Ovary (tissue), 9 donors: ENCODE results near the gene LYPD3. TPM values are rescaled to one million over a fixed set of nuclear protein-coding genes. Genes with fewer than 3 reads are reported as not detected.

ENCODE experiments used
- DNase-seq, 5 donors: peaks; one replicate each; pipeline ENCODE4 v3.0.0-alpha.2; 2019 to 2020
- H3K27ac ChIP-seq, 2 donors: fragments of 200-600 bp; one replicate each; pipeline versions ENCODE4 v1.5.1 to v1.8.0; 2019 to 2022
- H3K27me3 ChIP-seq: fragments of 200-600 bp; one replicate; pipeline ENCODE4 v1.8.0; 2022
- H3K36me3 ChIP-seq: fragments of 200-600 bp; sonication (generic); one replicate; pipeline ENCODE4 v1.5.1; 2019
- H3K4me1 ChIP-seq: one replicate; pipeline ENCODE4 v1.8.1; 2013; ENCODE audit warnings: mild to moderate bottlenecking, moderate library complexity; ENCODE audit not compliant: insufficient read depth
- H3K4me3 ChIP-seq: fragments of 200-600 bp; sonication (generic); one replicate; pipeline ENCODE4 v1.5.1; 2017
- H3K9me3 ChIP-seq, 2 donors: fragments of 200-600 bp in 1 of 2; sonication (generic) in 1 of 2; one replicate each; pipeline versions ENCODE4 v1.5.1 to v1.8.1; 2013 to 2019; ENCODE audit warnings: mild to moderate bottlenecking in 1 of 2, moderate library complexity in 1 of 2
- EP300 ChIP-seq: sonication (generic); formaldehyde crosslinking; IDR thresholded peaks from one replicate; pipeline ENCODE4 v1.6.1; 2017; ENCODE audit warnings: antibody characterized with exemption
- POLR2A ChIP-seq: fragments of 450-650 bp; IDR thresholded peaks from one replicate; pipeline ENCODE4 v1.6.1; 2017; ENCODE audit warnings: antibody characterized with exemption, mild to moderate bottlenecking, moderate library complexity
- WGBS, 3 donors: extraction: QIAGEN DNeasy Blood & Tissue Kit in 1 of 3; methylation state at CpG; one replicate each; pipeline versions ENCODE4 v1.1.5 to v1.1.7; 2013 to 2017; 5-methylcytosine and 5-hydroxymethylcytosine counted together
- intact Hi-C, 4 donors: fragments of 100-400 bp; cut with DNase I; formaldehyde crosslinking; loops; one replicate each; pipeline versions ENCODE4 v1.11.0 to v1.15.1; 2022 to 2023
- polyA plus RNA-seq, 2 donors: library from polyadenylated mRNA; stranded (reverse); fragments of 200-250 nt in 1 of 2; fragments of 350-450 nt in 1 of 2; fragmentation: Illumina TruSeq in 1 of 2; extraction: RNeasy Lipid Tissue Mini Kit (QIAGEN cat#74804) in 1 of 2; gene quantifications; one replicate each; pipeline ENCODE4 v1.2.3, GENCODE V29; 2013 to 2014
- total RNA-seq, 7 donors: library from RNA; depleted of rRNA in 2 of 7; stranded (reverse); fragments of >200 nt in 2 of 7; fragmentation: NEBNext Ultra II Directional in 3 of 7; extraction: Animal tissue kit (Norgen Biotek cat#: 25700) in 3 of 7; gene quantifications; one replicate each; pipeline versions ENCODE4 v1.1.0 to v1.2.4, GENCODE V29; 2016 to 2023
- TF ChIP-seq, protein P1 (sequence below), 3 donors: fragments of 450-650 bp in 2 of 3; fragments of 200-600 bp in 1 of 3; IDR thresholded peaks; one replicate each; pipeline versions ENCODE4 v1.5.1 to v1.8.0; 2016 to 2022; ENCODE audit warnings: antibody characterized with exemption in 3 of 3, mild to moderate bottlenecking in 1 of 3
- donor health status: DM: no; HTN: no; CAD: no; lungs with moderate emphysema.
- donor health status: DM: no; HTN: no; CAD: no.
- donor health status: Bipolar disorder and iron deficiency.
- donor health status: DM: yes; HTN: yes; CAD: no.
- donor health status: DM: no; HTN: no; CAD: no.
- donor health status: DM: yes; HTN: yes; CAD: no.

LYPD3 gene
- total and polyA plus RNA-seq, 9 donors, result 1.8 to 15.1 (median 4.0) TPM

DNA sequence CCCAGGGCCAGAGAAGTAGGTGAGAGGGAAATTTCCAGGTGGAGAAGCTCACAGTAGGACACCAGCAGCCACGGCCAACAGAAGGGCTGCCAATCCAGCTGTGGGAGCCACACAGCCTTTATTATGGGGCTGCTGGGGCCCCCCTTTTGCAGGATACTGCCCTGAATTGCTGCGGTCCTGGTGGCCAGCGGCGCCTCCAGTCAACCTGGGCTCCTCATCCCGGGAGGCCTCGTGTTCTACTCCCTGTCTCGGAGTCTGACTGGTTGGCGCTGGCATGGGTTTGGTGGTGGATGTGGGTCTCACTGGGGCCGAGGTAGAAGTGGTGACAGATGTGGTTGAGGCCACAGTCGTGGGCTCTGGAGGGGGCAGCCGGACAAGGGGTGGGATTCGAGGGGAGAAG, 4.1 kb downstream of the LYPD3 start:
- DNase-seq, result no peak
- TF ChIP-seq, protein P1, sequence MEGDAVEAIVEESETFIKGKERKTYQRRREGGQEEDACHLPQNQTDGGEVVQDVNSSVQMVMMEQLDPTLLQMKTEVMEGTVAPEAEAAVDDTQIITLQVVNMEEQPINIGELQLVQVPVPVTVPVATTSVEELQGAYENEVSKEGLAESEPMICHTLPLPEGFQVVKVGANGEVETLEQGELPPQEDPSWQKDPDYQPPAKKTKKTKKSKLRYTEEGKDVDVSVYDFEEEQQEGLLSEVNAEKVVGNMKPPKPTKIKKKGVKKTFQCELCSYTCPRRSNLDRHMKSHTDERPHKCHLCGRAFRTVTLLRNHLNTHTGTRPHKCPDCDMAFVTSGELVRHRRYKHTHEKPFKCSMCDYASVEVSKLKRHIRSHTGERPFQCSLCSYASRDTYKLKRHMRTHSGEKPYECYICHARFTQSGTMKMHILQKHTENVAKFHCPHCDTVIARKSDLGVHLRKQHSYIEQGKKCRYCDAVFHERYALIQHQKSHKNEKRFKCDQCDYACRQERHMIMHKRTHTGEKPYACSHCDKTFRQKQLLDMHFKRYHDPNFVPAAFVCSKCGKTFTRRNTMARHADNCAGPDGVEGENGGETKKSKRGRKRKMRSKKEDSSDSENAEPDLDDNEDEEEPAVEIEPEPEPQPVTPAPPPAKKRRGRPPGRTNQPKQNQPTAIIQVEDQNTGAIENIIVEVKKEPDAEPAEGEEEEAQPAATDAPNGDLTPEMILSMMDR (IDR thresholded peaks at IDR 0.05), result no peak
- TF ChIP-seq EP300 (no peak), POLR2A (no peak)
- no peaks in the 10 kb centered on the region for H3K36me3 ChIP-seq
- intact Hi-C loops, result loop anchor here in 2 of 4 donors (5.0 kb wide), 3 partner anchors 41 to 66 kb away; partner anchors contain the start of genes ETHE1 (in 1 of the 2) and PHLDB3 (in 1 of the 2)
- H3K4me3 ChIP-seq, result no peak overlapping the region
- H3K4me1 ChIP-seq, result no peaks in the 10 kb centered on the region
- H3K27ac ChIP-seq, result no peak overlapping the region
- WGBS, 3 donors, result 86 to 89% (median 89%) methylated on average over 12 of the region's 12 CpGs
- no peaks in the 10 kb centered on the region for H3K27me3 ChIP-seq
- H3K9me3 ChIP-seq, result no peaks in the 10 kb centered on the region

DNA sequence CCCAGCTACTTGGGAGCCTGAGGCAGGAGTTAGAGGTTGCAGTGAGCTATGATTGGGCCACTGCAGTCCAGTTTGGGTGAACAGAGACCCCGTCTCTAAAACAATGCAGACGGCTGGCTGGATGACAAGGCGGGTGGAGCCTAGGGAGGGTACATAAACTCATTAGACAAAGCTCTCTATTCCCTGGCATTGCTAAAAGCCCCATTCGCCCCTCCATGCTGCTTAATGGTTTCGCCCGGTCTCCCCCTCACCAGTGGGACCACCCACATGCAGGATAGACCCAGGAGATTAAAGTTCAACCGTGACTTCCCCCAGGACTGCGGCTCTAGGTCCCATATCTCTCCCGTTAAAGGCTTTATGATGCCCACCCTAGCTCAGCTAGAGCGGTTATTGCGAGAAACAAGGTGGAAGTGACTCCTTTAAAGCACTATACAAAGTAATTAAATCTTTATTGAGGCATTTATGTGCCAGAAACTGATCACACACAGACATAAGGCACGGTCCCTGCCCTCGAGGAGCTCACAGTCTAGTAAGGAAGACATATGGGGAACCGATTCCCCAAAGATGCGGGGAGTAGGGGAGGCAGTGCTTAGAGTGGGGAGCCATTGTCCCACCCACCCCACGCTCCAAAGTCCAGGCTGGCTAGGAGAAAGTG, 4.9 kb downstream of the LYPD3 start:
- H3K36me3 ChIP-seq, result no peaks in the 10 kb centered on the region
- H3K9me3 ChIP-seq, result no peaks in the 10 kb centered on the region
- TF ChIP-seq POLR2A, result no peak
- TF ChIP-seq, protein P1 (IDR thresholded peaks at IDR 0.05), result no peak
- no peak for TF ChIP-seq EP300
- no peaks in the 10 kb centered on the region for H3K27me3 ChIP-seq
- H3K4me3 ChIP-seq, result no peak overlapping the region
- WGBS, 3 donors, result 70 to 78% (median 74%) methylated on average over 16 of the region's 16 CpGs
- intact Hi-C loops, result loop anchor here in 2 of 4 donors (5.0 kb wide), 3 partner anchors 42 to 67 kb away; partner anchors contain the start of genes ETHE1 (in 1 of the 2) and PHLDB3 (in 1 of the 2)
- H3K27ac ChIP-seq, result no peak overlapping the region
- no peak for DNase-seq
- no peaks in the 10 kb centered on the region for H3K4me1 ChIP-seq

DNA sequence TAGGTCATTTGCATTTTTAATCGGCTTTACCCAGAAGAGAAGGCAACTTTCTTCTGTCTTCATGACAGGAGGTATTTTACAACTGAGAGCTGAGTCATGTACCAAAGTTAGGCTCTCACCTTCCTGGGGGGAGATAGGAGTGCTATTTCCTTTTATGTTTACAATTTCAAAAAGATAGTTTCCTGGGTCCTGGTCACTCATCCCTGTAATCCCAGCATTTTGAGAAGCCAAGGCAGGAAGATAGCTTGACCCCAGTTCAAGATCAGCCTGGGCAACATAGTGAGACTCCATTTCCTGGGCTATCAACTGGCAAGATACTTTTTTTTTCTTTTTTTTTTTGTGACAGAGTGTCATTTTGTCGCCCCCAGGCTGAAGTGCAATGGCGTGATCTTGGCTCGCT, 7.6 kb downstream of the LYPD3 start:
- no peaks in the 10 kb centered on the region for H3K4me1 ChIP-seq
- DNase-seq, result no peak
- 81 to 88% (median 87%) methylated on average over 4 of the region's 4 CpGs for WGBS, 3 donors

DNA sequence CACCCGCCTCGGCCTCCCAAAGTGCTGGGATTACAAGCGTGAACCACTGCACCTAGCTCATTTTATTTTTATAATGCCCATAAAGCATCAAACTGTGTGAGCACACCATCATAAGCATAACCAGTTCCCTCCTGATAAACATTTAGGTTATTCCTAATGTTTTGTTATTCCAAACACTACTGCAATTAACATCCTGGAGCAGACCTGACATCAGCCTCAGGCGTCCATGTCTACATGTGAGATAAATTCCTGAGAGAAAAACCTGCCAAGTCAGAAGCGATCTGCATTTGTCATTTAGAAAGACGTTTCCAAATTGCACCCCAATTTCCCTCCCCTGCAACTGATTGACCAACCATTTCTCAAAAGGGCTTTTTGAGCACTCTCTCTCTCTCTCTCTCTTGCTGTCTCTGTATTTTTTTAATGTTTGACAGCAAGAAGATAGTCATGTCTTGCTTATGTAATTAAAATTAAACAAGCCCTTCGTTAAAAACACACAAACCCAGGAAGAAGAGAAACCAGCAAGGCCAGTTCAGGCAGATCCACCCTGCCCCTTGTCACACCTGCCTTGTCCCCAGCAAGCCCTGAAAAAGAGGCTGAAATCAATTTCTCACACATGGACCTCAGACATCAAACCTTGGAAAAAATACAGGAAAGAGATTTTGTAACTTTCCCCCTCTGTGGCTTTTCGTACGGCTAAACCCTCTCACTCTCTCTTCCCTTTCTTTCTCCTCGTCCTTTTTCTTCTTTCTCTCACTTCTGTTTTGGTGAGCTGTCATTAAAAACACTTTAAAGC, 9.9 kb downstream of the LYPD3 start:
- no peaks in the 10 kb centered on the region for H3K27me3 ChIP-seq
- H3K27ac ChIP-seq, result no peak overlapping the region
- H3K4me1 ChIP-seq, result no peaks in the 10 kb centered on the region
- WGBS, 3 donors, result 33 to 47% (median 42%) methylated on average over 10 of the region's 10 CpGs
- no peaks in the 10 kb centered on the region for H3K36me3 ChIP-seq
- no peaks in the 10 kb centered on the region for H3K9me3 ChIP-seq
- H3K4me3 ChIP-seq, result no peak overlapping the region
- no peak for DNase-seq
- TF ChIP-seq POLR2A, result no peak
- TF ChIP-seq, protein P1 (IDR thresholded peaks at IDR 0.05), result no peak
- TF ChIP-seq EP300, result no peak
- intact Hi-C loops, result no loop called here

More for the DNA sequence above, 7.6 kb downstream of the LYPD3 start:
- no peaks in the 10 kb centered on the region for H3K27me3 ChIP-seq
- TF ChIP-seq POLR2A (no peak), EP300 (no peak)
- TF ChIP-seq, protein P1 (IDR thresholded peaks at IDR 0.05), result no peak
- H3K27ac ChIP-seq, result no peak overlapping the region
- H3K9me3 ChIP-seq, result no peaks in the 10 kb centered on the region
- H3K4me3 ChIP-seq, result no peak overlapping the region
- no peaks in the 10 kb centered on the region for H3K36me3 ChIP-seq
- intact Hi-C loops, result no loop called here
